ENCODE measurements around the gene C1QL1.

C1QL1 gene

GRCh38 chr17:44959821-44960531, 8.1 kb downstream of the C1QL1 start:
- peaks cover 9% of the 10 kb centered on the region; the same call in 1 of the 2 replicates for H3K27me3 ChIP-seq (ENCODE audit: low read depth, low read length)
- no peak overlapping the region for H3K27ac ChIP-seq (ENCODE audit: low read length)
- no peak overlapping the region for H3K4me3 ChIP-seq (ENCODE audit: low read length)
- H4K20me1 ChIP-seq (ENCODE audit: insufficient read depth, low read length) = no peaks in the 10 kb centered on the region
- H3K4me1 ChIP-seq (ENCODE audit: low read length) = peaks cover 5% of the 10 kb centered on the region; the same call in 1 of the 2 replicates
- H3K9me3 ChIP-seq (ENCODE audit: insufficient read depth, low read length) = no peaks in the 10 kb centered on the region
- TF ChIP-seq CTCF (IDR thresholded peaks at IDR 0.05; ENCODE audit: low read depth, low read length) (no peak), EZH2phosphoT487 (IDR thresholded peaks at IDR 0.05; ENCODE audit: low read depth) (no peak)
- no peak overlapping the region for H2AFZ ChIP-seq (ENCODE audit: low read depth, low read length)
- H3K36me3 ChIP-seq (replicated peaks; ENCODE audit: low read depth, low read length) = no peaks in the 10 kb centered on the region
- H3K4me2 ChIP-seq (ENCODE audit: low read length) = no peak overlapping the region
- H3K79me2 ChIP-seq (ENCODE audit: low read length) = no peaks in the 10 kb centered on the region
- no peak overlapping the region for H3K9ac ChIP-seq (ENCODE audit: low read length)

GRCh38 chr17:44956998-44957981, 10.8 kb downstream of the C1QL1 start:
- Histone ChIP-seq H2AFZ (ENCODE audit: low read depth, low read length) (no peak overlapping the region), H3K27me3 (ENCODE audit: low read depth, low read length) (peaks cover 9% of the 10 kb centered on the region; the same call in 1 of the 2 replicates), H3K4me1 (ENCODE audit: low read length) (peaks cover 10% of the 10 kb centered on the region; the same call in 1 of the 2 replicates), H4K20me1 (ENCODE audit: insufficient read depth, low read length) (no peaks in the 10 kb centered on the region), H3K27ac (ENCODE audit: low read length) (no peak overlapping the region), H3K9ac (ENCODE audit: low read length) (no peak overlapping the region), H3K36me3 (replicated peaks; ENCODE audit: low read depth, low read length) (no peaks in the 10 kb centered on the region), H3K4me3 (ENCODE audit: low read length) (no peak overlapping the region), H3K79me2 (ENCODE audit: low read length) (no peaks in the 10 kb centered on the region), H3K9me3 (ENCODE audit: insufficient read depth, low read length) (no peaks in the 10 kb centered on the region), H3K4me2 (ENCODE audit: low read length) (no peak overlapping the region)
- no peak for TF ChIP-seq EZH2phosphoT487 (IDR thresholded peaks at IDR 0.05; ENCODE audit: low read depth)
- TF ChIP-seq CTCF (IDR thresholded peaks at IDR 0.05; ENCODE audit: low read depth, low read length) = no peak

DNA sequence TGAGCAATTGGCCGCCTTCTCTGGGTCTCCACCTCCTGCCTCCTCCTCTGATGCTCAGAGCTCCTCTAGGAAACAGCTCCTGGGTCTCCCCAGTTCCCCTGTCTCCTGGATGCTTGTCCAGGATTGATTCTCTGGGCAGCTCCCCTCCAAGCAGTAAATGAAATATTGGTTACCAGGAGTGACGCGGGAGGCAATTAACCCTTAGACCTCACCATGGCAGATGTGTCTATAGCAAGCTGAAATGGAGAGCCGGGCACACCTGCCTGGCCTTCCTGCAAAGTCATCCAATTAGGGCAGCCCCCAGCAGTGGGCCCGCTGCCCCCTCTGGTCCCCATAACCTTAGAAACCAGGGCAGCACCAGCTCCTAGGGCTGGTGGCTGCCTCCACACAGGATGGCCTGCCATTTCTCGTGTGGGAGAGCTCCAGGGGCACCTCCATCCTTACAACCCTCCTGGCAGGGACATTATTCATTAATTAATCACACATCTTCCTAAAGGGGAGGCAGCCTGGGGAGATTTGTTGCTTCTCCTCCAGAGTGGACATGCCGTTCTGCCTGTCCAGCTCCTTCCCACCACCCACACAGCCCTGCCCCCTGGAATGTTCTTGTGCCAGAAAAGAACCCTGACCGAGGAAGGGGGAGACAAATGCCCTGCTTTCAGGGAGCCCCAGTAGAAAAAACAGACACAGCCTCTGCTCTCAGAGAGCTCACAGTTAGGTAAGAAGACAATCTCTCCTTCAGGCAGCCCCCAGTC, 12.3 kb downstream of the C1QL1 start:
- TF ChIP-seq EZH2phosphoT487 (IDR thresholded peaks at IDR 0.05; ENCODE audit: low read depth) (no peak), CTCF (IDR thresholded peaks at IDR 0.05; ENCODE audit: low read depth, low read length) (no peak)
- no peak overlapping the region for H3K4me2 ChIP-seq (ENCODE audit: low read length)

More for the DNA sequence above, 12.3 kb downstream of the C1QL1 start:
- Histone ChIP-seq H3K9me3 (ENCODE audit: insufficient read depth, low read length) (no peaks in the 10 kb centered on the region), H3K9ac (ENCODE audit: low read length) (no peak overlapping the region), H2AFZ (ENCODE audit: low read depth, low read length) (no peak overlapping the region), H3K27me3 (ENCODE audit: low read depth, low read length) (peaks cover 9% of the 10 kb centered on the region; the same call in 1 of the 2 replicates), H3K27ac (ENCODE audit: low read length) (no peak overlapping the region), H3K4me3 (ENCODE audit: low read length) (no peak overlapping the region), H3K79me2 (ENCODE audit: low read length) (no peaks in the 10 kb centered on the region), H3K36me3 (replicated peaks; ENCODE audit: low read depth, low read length) (no peaks in the 10 kb centered on the region), H4K20me1 (ENCODE audit: insufficient read depth, low read length) (no peaks in the 10 kb centered on the region), H3K4me1 (ENCODE audit: low read length) (peaks cover 10% of the 10 kb centered on the region; the same call in 1 of the 2 replicates)
